Activated T-helper 17 cell treated with anti-CD3 and anti-CD28 coated beads, Interleukin-2, amount 50 U/mL, for 72 hours (primary cell): ENCODE measurements around the gene TP53RK. TPM values are rescaled to one million over a fixed set of nuclear protein-coding genes. Genes with fewer than 3 reads are reported as not detected.

Experiments
- ATAC-seq: fragments of 150-1000 bp; cut with Tn5 transposase; replicated peaks from 2 replicates; pipeline ENCODE4 v1.10.0; 2021; ENCODE audit warnings: mild to moderate bottlenecking, moderate library complexity
- H3K27ac Mint-ChIP-seq: one replicate; pipeline ENCODE4 v1.8.0; 2022; ENCODE audit warnings: mixed read lengths
- H3K27me3 Mint-ChIP-seq: one replicate; pipeline ENCODE4 v1.8.0; 2022; ENCODE audit warnings: mixed read lengths
- H3K36me3 Mint-ChIP-seq: one replicate; pipeline ENCODE4 v1.8.0; 2022; ENCODE audit warnings: low read depth, mild to moderate bottlenecking, mixed read lengths
- H3K4me1 Mint-ChIP-seq: one replicate; pipeline ENCODE4 v1.8.0; 2022; ENCODE audit warnings: mixed read lengths
- H3K4me3 Mint-ChIP-seq: one replicate; pipeline ENCODE4 v1.8.0; 2022; ENCODE audit warnings: mild to moderate bottlenecking, mixed read lengths
- H3K9me3 Mint-ChIP-seq: one replicate; pipeline ENCODE4 v1.8.0; 2022; ENCODE audit warnings: mixed read lengths
- total RNA-seq, 2 donors: library from RNA; stranded (reverse); gene quantifications; one replicate each; pipeline ENCODE4 v1.2.3, GENCODE V29; 2022

The TP53RK gene
- total RNA-seq, 2 donors from 2014 or later: 11.9 to 16.7 TPM

- Mint-ChIP-seq H3K27ac (no peak overlapping the region), H3K27me3 (no peaks in the 10 kb centered on the region), H3K4me1 (no peaks in the 10 kb centered on the region), H3K4me3 (no peak overlapping the region), H3K36me3 (no peaks in the 10 kb centered on the region), H3K9me3 (peaks cover 18% of the 10 kb centered on the region)
- ATAC-seq: no peak
These were observed 22.3 kb downstream of the TP53RK start for GRCh38 chr20:46666818-46667515.

DNA sequence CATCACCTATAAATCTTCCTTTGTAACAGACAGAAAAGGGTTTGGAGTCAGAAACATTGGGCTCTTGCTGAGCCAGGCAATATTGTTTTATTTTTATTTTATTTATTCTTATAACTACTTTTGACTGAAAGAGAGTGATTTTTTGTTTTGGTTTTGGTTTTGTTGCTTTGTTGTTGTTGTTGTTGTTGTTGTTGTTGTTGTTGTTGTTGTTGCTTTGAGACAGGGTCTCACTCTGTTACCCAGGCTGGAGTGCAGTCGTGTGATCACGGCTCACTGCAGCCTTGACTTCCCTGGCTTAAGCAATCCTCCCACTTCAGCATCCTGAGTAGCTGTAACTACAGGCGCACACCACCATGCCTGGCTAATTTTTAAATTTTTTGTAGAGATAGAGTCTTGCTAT, 22.9 kb downstream of the TP53RK start:
- Mint-ChIP-seq H3K27ac (no peak overlapping the region), H3K4me1 (no peaks in the 10 kb centered on the region), H3K9me3 (peaks cover 14% of the 10 kb centered on the region), H3K36me3 (no peaks in the 10 kb centered on the region), H3K4me3 (no peak overlapping the region), H3K27me3 (no peaks in the 10 kb centered on the region)
- ATAC-seq: no peak

GRCh38 chr20:46665602-46666001, 23.6 kb downstream of the TP53RK start:
- H3K4me1 Mint-ChIP-seq: no peaks in the 10 kb centered on the region
- H3K36me3 Mint-ChIP-seq: no peaks in the 10 kb centered on the region
- peaks cover 7% of the 10 kb centered on the region for H3K9me3 Mint-ChIP-seq
- H3K27ac Mint-ChIP-seq: no peak overlapping the region
- no peaks in the 10 kb centered on the region for H3K27me3 Mint-ChIP-seq
- no peak for ATAC-seq
- H3K4me3 Mint-ChIP-seq: no peak overlapping the region

DNA sequence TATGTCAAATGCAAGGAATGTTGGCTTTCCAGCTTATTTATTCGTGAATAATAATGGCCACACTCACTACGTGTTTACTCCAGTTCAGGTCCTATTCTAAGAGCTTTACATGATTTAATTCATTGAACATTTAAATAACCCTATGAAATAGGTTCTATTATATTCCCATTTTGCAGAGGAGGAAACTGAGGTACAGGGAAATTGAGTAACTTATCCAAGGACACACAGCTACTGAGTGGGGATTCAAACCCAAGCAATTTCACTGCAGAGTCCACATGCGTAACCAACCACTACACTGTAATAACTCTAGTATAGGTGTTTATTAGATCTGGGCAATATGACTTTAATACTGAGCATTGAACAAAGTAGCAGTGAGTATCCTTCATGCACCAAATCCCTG, 25.7 kb downstream of the TP53RK start:
- ATAC-seq: no peak
- H3K4me3 Mint-ChIP-seq: no peak overlapping the region

DNA sequence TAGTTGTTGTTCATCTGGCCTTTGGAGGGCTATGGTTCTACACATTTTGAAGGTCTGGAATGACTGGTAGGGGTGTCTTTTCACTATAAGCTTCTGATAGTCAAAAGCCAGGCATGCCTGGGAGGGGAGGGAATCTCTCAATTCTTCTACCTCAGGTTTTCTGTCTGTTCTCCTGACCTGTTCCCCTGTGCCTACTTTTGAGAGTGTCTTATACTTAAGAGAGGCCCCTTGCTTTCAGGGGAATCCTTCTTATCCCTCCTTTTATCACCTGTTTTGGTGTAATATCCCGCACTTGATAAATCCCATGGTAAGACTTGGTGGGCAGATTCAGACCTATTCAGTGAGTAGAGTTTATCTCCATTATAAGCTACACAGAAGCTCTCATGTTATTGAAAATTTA, 27.6 kb downstream of the TP53RK start:
- H3K36me3 Mint-ChIP-seq: no peaks in the 10 kb centered on the region
- no peaks in the 10 kb centered on the region for H3K27me3 Mint-ChIP-seq
- H3K4me1 Mint-ChIP-seq: no peaks in the 10 kb centered on the region
- H3K9me3 Mint-ChIP-seq: no peaks in the 10 kb centered on the region
- no peak overlapping the region for H3K27ac Mint-ChIP-seq
- no peak for ATAC-seq
- no peak overlapping the region for H3K4me3 Mint-ChIP-seq

More for the DNA sequence above, 25.7 kb downstream of the TP53RK start:
- Mint-ChIP-seq H3K27ac (no peak overlapping the region), H3K4me1 (no peaks in the 10 kb centered on the region), H3K36me3 (no peaks in the 10 kb centered on the region), H3K9me3 (peaks cover 4% of the 10 kb centered on the region), H3K27me3 (no peaks in the 10 kb centered on the region)

- Mint-ChIP-seq H3K27ac (no peak overlapping the region), H3K9me3 (no peaks in the 10 kb centered on the region), H3K27me3 (no peaks in the 10 kb centered on the region), H3K4me1 (no peaks in the 10 kb centered on the region), H3K36me3 (no peaks in the 10 kb centered on the region), H3K4me3 (no peak overlapping the region)
- ATAC-seq: no peak
These were observed 28.8 kb downstream of the TP53RK start for GRCh38 chr20:46660487-46660886.

DNA sequence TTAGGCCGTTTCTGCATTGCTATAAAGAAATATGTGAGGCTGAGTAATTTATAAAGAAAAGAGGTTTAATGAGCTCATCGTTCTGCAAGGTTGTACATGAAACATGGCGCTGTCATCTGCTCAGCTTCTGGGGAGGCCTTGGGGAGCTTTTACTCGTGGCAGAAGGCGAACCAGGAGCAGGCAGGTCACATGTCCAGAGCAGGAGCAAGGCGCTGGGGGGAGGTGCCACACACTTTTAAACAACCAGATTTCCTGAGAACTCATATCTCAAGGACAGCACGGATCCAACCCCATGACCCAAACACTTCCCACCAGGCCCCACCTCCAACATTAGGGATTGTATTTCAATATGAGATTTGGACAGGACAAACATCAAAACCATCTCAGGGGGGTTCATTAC, 31.6 kb downstream of the TP53RK start:
- no peaks in the 10 kb centered on the region for H3K36me3 Mint-ChIP-seq
- no peak overlapping the region for H3K4me3 Mint-ChIP-seq
- no peak for ATAC-seq
- no peak overlapping the region for H3K27ac Mint-ChIP-seq
- no peaks in the 10 kb centered on the region for H3K4me1 Mint-ChIP-seq
- no peaks in the 10 kb centered on the region for H3K9me3 Mint-ChIP-seq
- peaks cover 13% of the 10 kb centered on the region for H3K27me3 Mint-ChIP-seq

- ATAC-seq: no peak
- Mint-ChIP-seq H3K27me3 (peaks cover 14% of the 10 kb centered on the region), H3K9me3 (no peaks in the 10 kb centered on the region), H3K36me3 (no peaks in the 10 kb centered on the region), H3K27ac (no peak overlapping the region), H3K4me3 (no peak overlapping the region), H3K4me1 (no peaks in the 10 kb centered on the region)
These were observed 32.1 kb downstream of the TP53RK start for GRCh38 chr20:46657137-46657536.

GRCh38 chr20:46652699-46653098, 36.5 kb downstream of the TP53RK start:
- ATAC-seq: no peak
- H3K4me3 Mint-ChIP-seq: no peak overlapping the region
- peaks cover 33% of the 10 kb centered on the region for H3K27me3 Mint-ChIP-seq
- no peak overlapping the region for H3K27ac Mint-ChIP-seq
- H3K36me3 Mint-ChIP-seq: no peaks in the 10 kb centered on the region
- no peaks in the 10 kb centered on the region for H3K9me3 Mint-ChIP-seq
- no peaks in the 10 kb centered on the region for H3K4me1 Mint-ChIP-seq

DNA sequence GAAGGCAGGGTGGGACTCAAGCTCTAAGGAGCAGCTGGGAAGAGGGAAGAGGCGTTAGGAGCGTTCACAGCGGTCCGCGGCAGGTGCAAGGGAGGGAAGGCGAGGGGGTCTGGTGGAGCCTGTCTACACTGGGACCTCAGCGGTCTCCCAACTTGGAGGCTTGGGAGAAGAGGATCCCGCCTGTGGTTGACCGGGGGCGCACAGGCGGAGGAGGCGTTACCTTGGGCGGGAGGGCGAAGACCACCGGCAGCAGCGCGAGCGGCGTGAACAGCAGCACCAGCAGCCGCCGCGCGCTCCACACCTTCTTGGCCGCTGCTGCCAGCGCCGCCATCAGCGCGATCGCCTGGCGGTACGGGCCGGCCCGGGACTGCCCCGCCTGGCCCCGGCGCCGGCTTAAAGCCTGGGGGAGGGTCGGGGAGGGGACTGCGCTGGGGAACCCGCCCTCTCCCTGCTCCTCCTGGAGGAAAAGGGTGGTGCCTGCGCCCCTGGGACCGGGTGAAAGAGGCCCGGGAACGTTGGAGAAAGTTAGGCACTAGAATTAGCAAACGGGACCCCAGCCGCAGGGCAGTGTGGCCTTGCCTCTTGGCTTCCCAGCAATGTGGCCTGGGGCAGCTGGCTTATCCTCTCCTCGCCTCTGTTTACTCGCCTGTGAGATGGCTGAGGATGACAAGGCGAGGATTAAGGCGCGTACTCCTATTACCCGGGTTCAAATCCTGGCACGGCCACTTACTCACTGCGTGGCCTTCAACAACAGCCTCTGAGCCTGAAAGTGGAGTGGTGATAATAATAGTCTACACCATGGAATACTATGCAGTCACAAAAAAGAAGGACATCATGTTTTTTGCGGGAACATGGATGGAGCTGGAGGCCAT, 37.9 kb downstream of the TP53RK start, which contains the start of gene SLC13A3:
Gene SLC13A3 (minus strand): TSS at position 369 of the 872 bp plus-strand sequence. CDS start 38 bp downstream, at position 331.
- Mint-ChIP-seq H3K4me1 (no peaks in the 10 kb centered on the region), H3K4me3 (no peak within 1 kb of the TSS), H3K36me3 (no peaks in the 10 kb centered on the region), H3K27ac (no peak within 1 kb of the TSS), H3K27me3 (peaks cover 33% of the 10 kb centered on the region), H3K9me3 (no peaks in the 10 kb centered on the region)
- no peak for ATAC-seq

GRCh38 chr20:46650575-46651090, 38.6 kb downstream of the TP53RK start:
- no peak for ATAC-seq
- Mint-ChIP-seq H3K27me3 (peaks cover 33% of the 10 kb centered on the region), H3K4me3 (no peak overlapping the region), H3K36me3 (no peaks in the 10 kb centered on the region), H3K27ac (no peak overlapping the region), H3K9me3 (no peaks in the 10 kb centered on the region), H3K4me1 (no peaks in the 10 kb centered on the region)

DNA sequence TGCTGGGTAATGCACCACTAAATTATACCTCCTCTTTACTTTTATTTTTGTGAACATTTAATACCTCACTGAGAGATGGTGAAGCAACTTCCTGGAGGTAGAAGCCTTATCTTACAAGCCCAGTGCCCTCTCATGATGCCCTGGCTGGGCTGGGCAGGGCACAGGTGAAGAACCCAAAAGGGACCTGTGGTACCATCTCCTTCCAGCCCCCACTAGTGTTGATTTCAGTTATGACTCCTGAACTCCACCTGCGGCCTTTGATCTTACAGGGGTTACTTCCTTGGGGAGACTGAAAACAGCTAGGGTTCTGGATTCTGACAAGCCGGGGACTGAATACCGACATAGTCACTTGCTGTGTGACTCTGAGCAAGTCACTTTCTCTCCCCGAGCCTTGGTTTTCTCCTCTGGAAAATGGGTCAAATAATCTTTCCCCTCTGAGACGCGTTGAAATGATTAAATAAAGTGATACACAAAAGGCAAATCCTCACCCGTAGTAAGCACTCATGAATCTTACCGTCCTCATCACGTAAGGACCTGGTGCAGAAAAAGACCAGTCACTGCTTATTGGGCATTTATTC, 39.2 kb downstream of the TP53RK start:
- no peak overlapping the region for H3K4me3 Mint-ChIP-seq
- H3K36me3 Mint-ChIP-seq: no peaks in the 10 kb centered on the region
- peaks cover 38% of the 10 kb centered on the region for H3K27me3 Mint-ChIP-seq
- no peak for ATAC-seq
- H3K9me3 Mint-ChIP-seq: no peaks in the 10 kb centered on the region
- no peaks in the 10 kb centered on the region for H3K4me1 Mint-ChIP-seq
- H3K27ac Mint-ChIP-seq: no peak overlapping the region

DNA sequence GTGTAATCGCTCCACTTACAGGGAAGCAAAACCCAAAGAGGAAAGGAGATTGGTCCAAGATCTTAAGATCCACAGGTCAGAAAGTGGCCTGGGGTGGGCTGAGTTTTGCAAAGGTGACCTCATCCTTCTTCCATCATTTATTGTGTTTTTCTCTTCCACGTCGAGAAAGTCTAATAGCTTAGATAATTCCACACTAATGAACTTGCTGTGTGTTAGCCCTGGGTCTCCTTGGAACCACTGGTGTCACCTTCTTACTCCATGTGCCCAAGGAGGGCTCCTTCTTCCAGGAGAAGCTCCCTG, 39.6 kb downstream of the TP53RK start:
- ATAC-seq: no peak
- Mint-ChIP-seq H3K9me3 (no peaks in the 10 kb centered on the region), H3K4me1 (no peaks in the 10 kb centered on the region), H3K36me3 (no peaks in the 10 kb centered on the region), H3K4me3 (no peak overlapping the region), H3K27ac (no peak overlapping the region), H3K27me3 (peaks cover 39% of the 10 kb centered on the region)

GRCh38 chr20:46648903-46649649, 40.2 kb downstream of the TP53RK start:
- H3K36me3 Mint-ChIP-seq: no peaks in the 10 kb centered on the region
- no peak overlapping the region for H3K4me3 Mint-ChIP-seq
- H3K27ac Mint-ChIP-seq: no peak overlapping the region
- H3K4me1 Mint-ChIP-seq: no peaks in the 10 kb centered on the region
- peaks cover 37% of the 10 kb centered on the region for H3K27me3 Mint-ChIP-seq
- no peaks in the 10 kb centered on the region for H3K9me3 Mint-ChIP-seq
- no peak for ATAC-seq
